Measurements from ENCODE around the gene FNIP1. TPM values are rescaled to one million over a fixed set of nuclear protein-coding genes. Genes with fewer than 3 reads are reported as not detected.

Gene FNIP1
- total and polyA plus RNA-seq, 9 of the 15 experiments (the other 6 are each of a cell fraction or from before 2014, with no cell fraction given), result 5.0 to 32.8 (median 18.4) TPM

DNA sequence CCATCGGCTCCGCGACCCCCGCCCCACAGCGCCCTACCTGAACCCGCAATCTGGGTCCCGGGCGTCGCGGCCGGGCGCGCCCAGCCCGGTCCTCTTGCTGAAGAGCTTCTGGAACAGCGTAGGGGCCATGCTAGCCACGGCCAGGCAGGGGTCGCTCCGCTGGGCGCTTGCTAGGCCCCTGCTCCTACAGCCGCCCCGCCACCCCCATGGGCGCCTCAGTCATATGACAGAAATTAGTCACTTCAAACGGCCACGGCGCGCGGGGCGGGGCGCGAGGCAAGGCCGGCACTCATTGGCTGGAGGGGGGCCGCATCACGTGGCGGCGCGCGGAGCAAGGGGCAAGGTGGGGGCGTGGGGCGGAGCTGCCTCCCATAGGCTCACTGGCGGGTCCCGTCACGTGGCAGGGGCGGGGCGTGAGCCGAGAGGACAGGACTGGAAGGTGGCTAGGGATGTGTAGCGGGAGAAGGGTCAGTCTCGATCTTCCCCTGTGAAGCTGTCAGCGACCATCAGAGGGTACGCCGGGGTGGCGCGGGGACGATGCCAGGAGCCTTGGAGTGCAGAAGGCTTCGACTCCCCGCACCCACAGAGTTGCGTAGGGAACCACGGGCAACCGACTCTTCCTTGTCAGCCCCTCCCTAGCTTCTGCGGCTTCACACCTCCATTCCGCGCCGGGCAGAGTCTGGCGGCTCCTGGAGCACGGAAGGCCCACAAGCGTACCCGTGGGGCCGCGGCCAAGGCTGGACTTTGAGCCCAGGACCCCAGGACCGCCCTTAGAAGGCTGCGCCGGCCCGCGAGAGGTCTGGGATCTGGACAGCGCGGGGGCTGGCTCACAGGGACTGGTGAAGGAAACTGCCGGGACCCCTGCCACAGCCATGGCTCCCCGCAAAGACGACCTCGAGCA lies at the start of gene FNIP1 (continued):
- TF ChIP-seq FOXP1 (CRISPR knock-in tag; IDR thresholded peaks at IDR 0.05) (peak; percentile 99), MYBL2 (IDR thresholded peaks at IDR 0.05; ENCODE audit: low read depth) (peak; percentile 85), MYBL2 (CRISPR knock-in tag; IDR thresholded peaks at IDR 0.05; ENCODE audit: borderline replicate concordance) (no peak), ZNF24 (IDR thresholded peaks at IDR 0.05) (no peak), YBX1 (IDR thresholded peaks at IDR 0.05) (no peak), HNRNPH1 (optimal IDR thresholded peaks at IDR 0.05; ENCODE audit: low read depth, low read length) (no peak), FOXA1 (IDR thresholded peaks at IDR 0.05; ENCODE audit: borderline replicate concordance) (no peak), NR4A1 (CRISPR knock-in tag; IDR thresholded peaks at IDR 0.05) (peak; percentile 90; the same call in 1 of the 2 replicates), NR4A1 (tag; IDR thresholded peaks at IDR 0.05) (no peak), EZH2 (IDR thresholded peaks at IDR 0.05; ENCODE audit: borderline replicate concordance, low read depth, low read length) (no peak), ZNF134 (CRISPR knock-in tag; conservative IDR thresholded peaks at IDR 0.05) (0 out of 2 replicates have a peak, but pooled peaks have one; percentile 26), CBX8 (IDR thresholded peaks at IDR 0.05; ENCODE audit: borderline replicate concordance, extremely low read depth, low read depth, low read length, poor library complexity, severe bottlenecking) (no peak), MCM3 (IDR thresholded peaks at IDR 0.05) (no peak), KDM5B (IDR thresholded peaks at IDR 0.05; ENCODE audit: insufficient replicate concordance, low read depth, low read length) (peak; percentile 95), TRIM28 (IDR thresholded peaks at IDR 0.05) (no peak; the same call in 1 of the 2 replicates), POLR2B (IDR thresholded peaks at IDR 0.05; ENCODE audit: low read depth, partially characterized antibody) (peak; percentile 78), RB1 (IDR thresholded peaks at IDR 0.05; ENCODE audit: low read depth) (no peak; the same call in 1 of the 2 replicates), HNRNPL (IDR thresholded peaks at IDR 0.05; ENCODE audit: low read depth, low read length) (no peak), ZNF232 (CRISPR knock-in tag; IDR thresholded peaks at IDR 0.05) (peak; percentile 95), ZNF717 (CRISPR knock-in tag; IDR thresholded peaks at IDR 0.05) (no peak), ETV1 (tag; conservative IDR thresholded peaks at IDR 0.05; ENCODE audit: low read depth) (peak; percentile 42; the same call in 1 of the 2 replicates), NCOR1 (IDR thresholded peaks at IDR 0.05) (peak; percentile 52), CCNT2 (IDR thresholded peaks at IDR 0.05; ENCODE audit: borderline replicate concordance, extremely low read depth, insufficient read length, low read depth, low read length) (peak; percentile 95)
- TF ChIP-seq, protein P1, sequence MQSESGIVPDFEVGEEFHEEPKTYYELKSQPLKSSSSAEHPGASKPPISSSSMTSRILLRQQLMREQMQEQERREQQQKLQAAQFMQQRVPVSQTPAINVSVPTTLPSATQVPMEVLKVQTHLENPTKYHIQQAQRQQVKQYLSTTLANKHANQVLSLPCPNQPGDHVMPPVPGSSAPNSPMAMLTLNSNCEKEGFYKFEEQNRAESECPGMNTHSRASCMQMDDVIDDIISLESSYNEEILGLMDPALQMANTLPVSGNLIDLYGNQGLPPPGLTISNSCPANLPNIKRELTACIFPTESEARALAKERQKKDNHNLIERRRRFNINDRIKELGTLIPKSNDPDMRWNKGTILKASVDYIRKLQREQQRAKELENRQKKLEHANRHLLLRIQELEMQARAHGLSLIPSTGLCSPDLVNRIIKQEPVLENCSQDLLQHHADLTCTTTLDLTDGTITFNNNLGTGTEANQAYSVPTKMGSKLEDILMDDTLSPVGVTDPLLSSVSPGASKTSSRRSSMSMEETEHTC (IDR thresholded peaks at IDR 0.05), result peak; percentile 99
- TF ChIP-seq, protein P2, sequence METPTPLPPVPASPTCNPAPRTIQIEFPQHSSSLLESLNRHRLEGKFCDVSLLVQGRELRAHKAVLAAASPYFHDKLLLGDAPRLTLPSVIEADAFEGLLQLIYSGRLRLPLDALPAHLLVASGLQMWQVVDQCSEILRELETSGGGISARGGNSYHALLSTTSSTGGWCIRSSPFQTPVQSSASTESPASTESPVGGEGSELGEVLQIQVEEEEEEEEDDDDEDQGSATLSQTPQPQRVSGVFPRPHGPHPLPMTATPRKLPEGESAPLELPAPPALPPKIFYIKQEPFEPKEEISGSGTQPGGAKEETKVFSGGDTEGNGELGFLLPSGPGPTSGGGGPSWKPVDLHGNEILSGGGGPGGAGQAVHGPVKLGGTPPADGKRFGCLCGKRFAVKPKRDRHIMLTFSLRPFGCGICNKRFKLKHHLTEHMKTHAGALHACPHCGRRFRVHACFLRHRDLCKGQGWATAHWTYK (CRISPR knock-in tag; IDR thresholded peaks at IDR 0.05), result peak; percentile 84; the same call in 1 of the 2 replicates
- TF ChIP-seq, protein P3, sequence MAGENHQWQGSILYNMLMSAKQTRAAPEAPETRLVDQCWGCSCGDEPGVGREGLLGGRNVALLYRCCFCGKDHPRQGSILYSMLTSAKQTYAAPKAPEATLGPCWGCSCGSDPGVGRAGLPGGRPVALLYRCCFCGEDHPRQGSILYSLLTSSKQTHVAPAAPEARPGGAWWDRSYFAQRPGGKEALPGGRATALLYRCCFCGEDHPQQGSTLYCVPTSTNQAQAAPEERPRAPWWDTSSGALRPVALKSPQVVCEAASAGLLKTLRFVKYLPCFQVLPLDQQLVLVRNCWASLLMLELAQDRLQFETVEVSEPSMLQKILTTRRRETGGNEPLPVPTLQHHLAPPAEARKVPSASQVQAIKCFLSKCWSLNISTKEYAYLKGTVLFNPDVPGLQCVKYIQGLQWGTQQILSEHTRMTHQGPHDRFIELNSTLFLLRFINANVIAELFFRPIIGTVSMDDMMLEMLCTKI (IDR thresholded peaks at IDR 0.05; ENCODE audit: partially characterized antibody), result no peak

Data from K562 (cell line).